Loucy (cell line): Measurements from ENCODE around the gene TRIM3.

Experiments used
- EZH2phosphoT487 ChIP-seq: fragments of 200-600 bp; IDR thresholded peaks from 2 replicates; pipeline ENCODE4 v1.6.1; 2018; ENCODE audit warnings: antibody characterized with exemption, mild to moderate bottlenecking, moderate library complexity, borderline replicate concordance
- TF ChIP-seq, protein P1 (sequence below): fragments of 200-600 bp; sonication (generic); conservative IDR thresholded peaks from 2 replicates; pipeline ENCODE4 v1.5.1; 2014; ENCODE audit warnings: mild to moderate bottlenecking, antibody characterized with exemption, low read length

DNA sequence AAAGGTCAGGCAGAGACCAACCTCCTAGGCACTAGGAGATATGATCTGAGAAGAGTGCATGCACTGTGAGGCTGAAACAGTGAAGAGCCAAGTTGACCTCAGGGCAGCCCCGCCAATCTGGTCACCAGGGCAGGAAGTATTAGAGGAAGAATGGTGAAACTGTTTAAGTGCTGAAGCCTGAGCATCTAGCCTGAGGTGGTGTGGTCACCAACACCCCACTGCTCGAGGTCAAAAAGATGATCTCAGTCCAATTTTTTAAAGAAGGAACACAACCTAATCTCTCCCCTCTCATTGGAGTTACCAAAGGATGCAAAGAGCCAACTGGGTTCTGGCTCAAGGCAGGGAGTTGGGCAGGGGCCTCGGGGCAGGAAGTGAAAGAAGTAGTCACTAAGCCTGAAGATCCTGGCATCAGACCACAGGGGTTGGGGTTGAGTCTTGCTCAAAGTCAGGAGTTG lies 58.8 kb downstream of the TRIM3 start:
- TF ChIP-seq, protein P1, sequence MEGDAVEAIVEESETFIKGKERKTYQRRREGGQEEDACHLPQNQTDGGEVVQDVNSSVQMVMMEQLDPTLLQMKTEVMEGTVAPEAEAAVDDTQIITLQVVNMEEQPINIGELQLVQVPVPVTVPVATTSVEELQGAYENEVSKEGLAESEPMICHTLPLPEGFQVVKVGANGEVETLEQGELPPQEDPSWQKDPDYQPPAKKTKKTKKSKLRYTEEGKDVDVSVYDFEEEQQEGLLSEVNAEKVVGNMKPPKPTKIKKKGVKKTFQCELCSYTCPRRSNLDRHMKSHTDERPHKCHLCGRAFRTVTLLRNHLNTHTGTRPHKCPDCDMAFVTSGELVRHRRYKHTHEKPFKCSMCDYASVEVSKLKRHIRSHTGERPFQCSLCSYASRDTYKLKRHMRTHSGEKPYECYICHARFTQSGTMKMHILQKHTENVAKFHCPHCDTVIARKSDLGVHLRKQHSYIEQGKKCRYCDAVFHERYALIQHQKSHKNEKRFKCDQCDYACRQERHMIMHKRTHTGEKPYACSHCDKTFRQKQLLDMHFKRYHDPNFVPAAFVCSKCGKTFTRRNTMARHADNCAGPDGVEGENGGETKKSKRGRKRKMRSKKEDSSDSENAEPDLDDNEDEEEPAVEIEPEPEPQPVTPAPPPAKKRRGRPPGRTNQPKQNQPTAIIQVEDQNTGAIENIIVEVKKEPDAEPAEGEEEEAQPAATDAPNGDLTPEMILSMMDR: no peak
- no peak for TF ChIP-seq EZH2phosphoT487
